BE2C (cell line): ENCODE data around the gene CBLN2.

ENCODE experiments used
- DNase-seq: peaks from one replicate; pipeline ENCODE4 v3.0.0-alpha.2; 2020
- H3K27me3 ChIP-seq: fragments of 250-450 bp; sonication (Bioruptor Pico); 2 replicates; pipeline ENCODE4 v1.5.1; 2020; ENCODE audit warnings: mild to moderate bottlenecking
- H3K36me3 ChIP-seq: fragments of 250-450 bp; sonication (Bioruptor Pico); 2 replicates; pipeline ENCODE4 v1.5.1; 2020; ENCODE audit warnings: mild to moderate bottlenecking
- H3K4me1 ChIP-seq: fragments of 250-450 bp; sonication (Bioruptor Pico); 2 replicates; pipeline ENCODE4 v1.5.1; 2020
- H3K4me3 ChIP-seq: 2 replicates; pipeline ENCODE4 v1.5.1; 2011; ENCODE audit warnings: low read depth, low read length
- H3K9me3 ChIP-seq: fragments of 250-450 bp; sonication (Bioruptor Pico); 2 replicates; pipeline ENCODE4 v1.5.1; 2020
- TF ChIP-seq, protein P1 (sequence below): IDR thresholded peaks from 2 replicates; pipeline ENCODE4 v1.5.1; 2012; ENCODE audit warnings: mild to moderate bottlenecking, low read depth, low read length

Gene CBLN2

DNA sequence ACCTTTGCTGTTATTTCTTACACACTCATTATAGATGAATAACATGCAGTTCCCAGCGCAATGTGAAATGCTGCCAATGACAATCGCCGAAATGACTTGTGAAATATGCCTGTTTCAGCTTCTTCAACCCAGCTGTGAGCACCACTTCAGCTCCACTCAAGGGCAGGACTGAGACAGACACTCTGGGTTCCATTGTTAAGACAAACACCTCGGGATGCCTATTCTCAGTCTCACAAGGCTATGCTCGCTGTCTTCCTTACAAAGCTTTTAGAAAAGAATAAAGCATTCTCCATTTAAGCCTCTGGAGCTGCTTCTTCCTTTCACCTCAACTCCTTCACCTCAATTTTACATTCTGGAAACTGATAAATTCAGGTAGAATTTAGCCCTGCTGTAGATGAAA lies 4.2 kb downstream of the CBLN2 start:
- Histone ChIP-seq H3K27me3 (peaks cover 27% of the 10 kb centered on the region), H3K4me3 (no peak overlapping the region), H3K4me1 (no peaks in the 10 kb centered on the region), H3K36me3 (no peaks in the 10 kb centered on the region), H3K9me3 (no peaks in the 10 kb centered on the region)
- no peak for DNase-seq
- TF ChIP-seq, protein P1, sequence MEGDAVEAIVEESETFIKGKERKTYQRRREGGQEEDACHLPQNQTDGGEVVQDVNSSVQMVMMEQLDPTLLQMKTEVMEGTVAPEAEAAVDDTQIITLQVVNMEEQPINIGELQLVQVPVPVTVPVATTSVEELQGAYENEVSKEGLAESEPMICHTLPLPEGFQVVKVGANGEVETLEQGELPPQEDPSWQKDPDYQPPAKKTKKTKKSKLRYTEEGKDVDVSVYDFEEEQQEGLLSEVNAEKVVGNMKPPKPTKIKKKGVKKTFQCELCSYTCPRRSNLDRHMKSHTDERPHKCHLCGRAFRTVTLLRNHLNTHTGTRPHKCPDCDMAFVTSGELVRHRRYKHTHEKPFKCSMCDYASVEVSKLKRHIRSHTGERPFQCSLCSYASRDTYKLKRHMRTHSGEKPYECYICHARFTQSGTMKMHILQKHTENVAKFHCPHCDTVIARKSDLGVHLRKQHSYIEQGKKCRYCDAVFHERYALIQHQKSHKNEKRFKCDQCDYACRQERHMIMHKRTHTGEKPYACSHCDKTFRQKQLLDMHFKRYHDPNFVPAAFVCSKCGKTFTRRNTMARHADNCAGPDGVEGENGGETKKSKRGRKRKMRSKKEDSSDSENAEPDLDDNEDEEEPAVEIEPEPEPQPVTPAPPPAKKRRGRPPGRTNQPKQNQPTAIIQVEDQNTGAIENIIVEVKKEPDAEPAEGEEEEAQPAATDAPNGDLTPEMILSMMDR = no peak

DNA sequence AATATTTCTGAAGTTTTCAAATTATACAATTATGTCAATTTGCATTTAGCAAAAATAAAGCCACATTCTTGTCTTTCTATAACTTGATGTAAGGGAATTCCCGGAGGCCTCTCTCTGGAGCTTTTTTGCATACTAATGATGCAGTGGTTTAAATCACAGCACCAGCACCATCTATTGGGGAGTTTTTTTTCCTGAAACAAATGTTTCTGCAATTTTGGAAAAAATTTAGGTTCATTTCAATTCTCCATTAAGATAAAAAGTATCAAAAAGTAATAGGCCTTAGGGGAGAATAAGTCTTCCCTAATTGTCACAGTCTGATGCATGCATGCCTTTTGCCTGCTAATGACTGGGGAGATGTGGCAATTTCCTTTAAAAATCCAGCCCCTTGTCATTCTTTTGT lies 13.5 kb downstream of the CBLN2 start:
- TF ChIP-seq, protein P1 = no peak
- Histone ChIP-seq H3K27me3 (no peaks in the 10 kb centered on the region), H3K4me1 (no peaks in the 10 kb centered on the region), H3K36me3 (no peaks in the 10 kb centered on the region), H3K4me3 (no peak overlapping the region), H3K9me3 (no peaks in the 10 kb centered on the region)
- DNase-seq = no peak

- Histone ChIP-seq H3K4me1 (no peaks in the 10 kb centered on the region), H3K4me3 (no peak overlapping the region), H3K27me3 (no peaks in the 10 kb centered on the region), H3K9me3 (no peaks in the 10 kb centered on the region), H3K36me3 (no peaks in the 10 kb centered on the region)
- TF ChIP-seq, protein P1 = no peak
- no peak for DNase-seq
Measured at GRCh38 chr18:72504866-72505265, 39.3 kb downstream of the CBLN2 start.

DNA sequence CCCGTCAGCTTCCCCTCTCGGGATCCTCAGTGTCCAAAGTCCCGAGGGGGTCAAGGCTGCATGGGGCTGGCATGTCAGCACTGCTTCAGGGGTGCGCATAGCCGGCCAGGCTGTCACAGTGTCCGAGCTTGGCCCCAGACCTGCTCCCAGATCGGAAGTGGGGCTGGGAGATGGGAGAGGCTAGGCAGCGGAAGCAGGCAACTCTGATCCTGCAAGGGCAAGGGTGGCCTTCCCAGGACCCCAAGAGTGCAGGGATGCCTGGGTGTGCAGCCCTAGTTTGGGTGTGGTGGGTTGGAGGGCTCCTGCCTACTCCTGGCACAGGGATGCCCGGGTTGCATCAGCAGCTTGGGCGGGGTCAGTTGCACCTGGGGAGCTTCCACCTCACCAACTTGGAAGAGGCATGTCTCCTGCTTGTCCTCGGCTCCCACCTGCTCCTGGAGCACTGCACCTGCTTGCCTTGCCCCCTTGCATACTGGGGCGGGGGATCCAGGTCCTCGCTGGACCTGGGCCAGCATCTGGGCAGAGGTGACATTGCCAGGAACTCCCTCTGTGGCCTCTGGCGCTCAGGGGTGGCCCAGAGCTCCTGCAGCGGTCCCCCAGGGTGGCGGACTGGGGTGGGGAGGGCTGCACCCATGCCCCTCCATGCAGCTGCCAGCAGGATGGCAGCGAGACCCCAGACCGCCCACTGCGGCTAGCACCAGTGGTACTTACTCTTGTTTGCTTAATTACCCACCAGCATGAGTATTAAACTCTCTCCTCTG lies 41.3 kb downstream of the CBLN2 start:
- Histone ChIP-seq H3K4me1 (no peaks in the 10 kb centered on the region), H3K36me3 (no peaks in the 10 kb centered on the region), H3K9me3 (no peaks in the 10 kb centered on the region), H3K4me3 (no peak overlapping the region), H3K27me3 (no peaks in the 10 kb centered on the region)
- TF ChIP-seq, protein P1 = no peak
- no peak for DNase-seq

- TF ChIP-seq, protein P1 = no peak
- H3K36me3 ChIP-seq = no peaks in the 10 kb centered on the region
- no peaks in the 10 kb centered on the region for H3K9me3 ChIP-seq
- DNase-seq = no peak
- no peaks in the 10 kb centered on the region for H3K4me1 ChIP-seq
- H3K4me3 ChIP-seq = no peak overlapping the region
- no peaks in the 10 kb centered on the region for H3K27me3 ChIP-seq
Measured at GRCh38 chr18:72492497-72492896, 51.6 kb downstream of the CBLN2 start.
